ENCODE data around the gene PTPN3. TPM values are rescaled to one million over a fixed set of nuclear protein-coding genes. Genes with fewer than 3 reads are reported as not detected.

The PTPN3 gene
- total and polyA plus RNA-seq, 9 of the 15 experiments (the other 6 are each of a cell fraction or from before 2014, with no cell fraction given), result 0.02 TPM; not detected in 8

DNA sequence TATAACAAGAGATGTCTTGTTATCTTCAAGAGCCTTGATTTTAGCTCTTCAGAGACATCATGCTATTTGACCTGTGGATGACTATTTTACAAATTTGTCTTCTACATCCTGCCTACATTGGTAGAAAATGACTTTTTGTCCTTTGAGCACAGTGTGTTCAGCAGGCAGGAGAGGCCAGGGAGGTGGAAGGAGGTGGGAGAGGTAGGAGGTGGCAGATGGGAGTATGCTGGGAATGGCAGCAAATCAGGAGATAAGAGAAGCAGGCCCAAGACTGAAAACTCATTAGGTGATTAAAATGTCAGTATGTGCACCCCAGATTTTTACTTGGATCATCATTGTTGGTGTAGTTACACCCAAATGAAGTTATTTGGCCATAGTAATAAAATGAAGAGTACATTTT, 44.1 kb downstream of the PTPN3 start:
- FAIRE-seq (no peak), ATAC-seq (no peak), DNase-seq (ENCODE audit: extremely low read depth in 1 of 4, low spot score in 3 of 4) (no peak)
- no TSS peak for BruUV-seq (replicated peaks)
- Histone ChIP-seq H3K79me2 (ENCODE audit: control insufficient read depth, insufficient read depth, low read length) (no peaks in the 10 kb centered on the region), H3K4me1 (replicated peaks in 1 of 2; ENCODE audit: control insufficient read depth in 2 of 2, insufficient read depth in 2 of 2, low read length in 2 of 2) (no peaks in the 10 kb centered on the region), H3K4me3 (no peak overlapping the region), H3K27ac (ENCODE audit: extremely low read depth, low read depth, low read length) (no peak overlapping the region), H3K9me3 (replicated peaks; ENCODE audit: control insufficient read depth, insufficient read depth, low read depth, low read length) (no peaks in the 10 kb centered on the region), H3K36me3 (ENCODE audit: control insufficient read depth, insufficient read depth, low read length) (no peaks in the 10 kb centered on the region), H4K20me1 (replicated peaks; ENCODE audit: control insufficient read depth, insufficient read depth, low read length) (no peaks in the 10 kb centered on the region), H3K9me1 (ENCODE audit: control insufficient read depth, insufficient read depth, low read length) (no peaks in the 10 kb centered on the region), H3K4me2 (ENCODE audit: insufficient read depth, low read length) (no peak overlapping the region), H3K9ac (ENCODE audit: insufficient read depth in 1 of 2, low read depth in 2 of 2, low read length in 2 of 2) (no peak overlapping the region), H3K27me3 (ENCODE audit: control insufficient read depth in 2 of 2, insufficient read depth in 2 of 2, low read length in 2 of 2) (peaks cover 10 to 39% of the 10 kb centered on the region in 2 experiments; a peak in 3 of 5 replicates), H2AFZ (ENCODE audit: low read depth, low read length) (no peak overlapping the region)
- CTCF ChIA-PET (ENCODE audit: low intra/inter-chr PET ratio), result interaction anchor here (0.5 kb wide), 1 partner anchor 55 kb away, joined by 3 read pairs; no protein-coding TSS in a partner anchor
- POLR2A ChIA-PET, result interaction anchor here (1.3 kb wide), 1 partner anchor 34 kb away, joined by 4 read pairs; no protein-coding TSS in a partner anchor
- in situ Hi-C loops (cut with MboI), result no loop called here
- intact Hi-C loops (cut with micrococcal nuclease), result no loop called here
- TF ChIP-seq ZNF133 (CRISPR knock-in tag; IDR thresholded peaks at IDR 0.05) (no peak), ZNF79 (CRISPR knock-in tag; IDR thresholded peaks at IDR 0.05; ENCODE audit: low read depth) (no peak), TAF15 (IDR thresholded peaks at IDR 0.05; ENCODE audit: low read depth, low read length) (no peak), EP400 (IDR thresholded peaks at IDR 0.05) (no peak), DMBX1 (CRISPR knock-in tag; IDR thresholded peaks at IDR 0.05; ENCODE audit: borderline replicate concordance) (no peak), BCL6 (CRISPR knock-in tag; IDR thresholded peaks at IDR 0.05) (no peak), KLF16 (IDR thresholded peaks at IDR 0.05) (no peak)
- TF ChIP-seq, protein P1, sequence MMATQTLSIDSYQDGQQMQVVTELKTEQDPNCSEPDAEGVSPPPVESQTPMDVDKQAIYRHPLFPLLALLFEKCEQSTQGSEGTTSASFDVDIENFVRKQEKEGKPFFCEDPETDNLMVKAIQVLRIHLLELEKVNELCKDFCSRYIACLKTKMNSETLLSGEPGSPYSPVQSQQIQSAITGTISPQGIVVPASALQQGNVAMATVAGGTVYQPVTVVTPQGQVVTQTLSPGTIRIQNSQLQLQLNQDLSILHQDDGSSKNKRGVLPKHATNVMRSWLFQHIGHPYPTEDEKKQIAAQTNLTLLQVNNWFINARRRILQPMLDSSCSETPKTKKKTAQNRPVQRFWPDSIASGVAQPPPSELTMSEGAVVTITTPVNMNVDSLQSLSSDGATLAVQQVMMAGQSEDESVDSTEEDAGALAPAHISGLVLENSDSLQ (IDR thresholded peaks at IDR 0.05), result no peak
- TF ChIP-seq, protein P2, sequence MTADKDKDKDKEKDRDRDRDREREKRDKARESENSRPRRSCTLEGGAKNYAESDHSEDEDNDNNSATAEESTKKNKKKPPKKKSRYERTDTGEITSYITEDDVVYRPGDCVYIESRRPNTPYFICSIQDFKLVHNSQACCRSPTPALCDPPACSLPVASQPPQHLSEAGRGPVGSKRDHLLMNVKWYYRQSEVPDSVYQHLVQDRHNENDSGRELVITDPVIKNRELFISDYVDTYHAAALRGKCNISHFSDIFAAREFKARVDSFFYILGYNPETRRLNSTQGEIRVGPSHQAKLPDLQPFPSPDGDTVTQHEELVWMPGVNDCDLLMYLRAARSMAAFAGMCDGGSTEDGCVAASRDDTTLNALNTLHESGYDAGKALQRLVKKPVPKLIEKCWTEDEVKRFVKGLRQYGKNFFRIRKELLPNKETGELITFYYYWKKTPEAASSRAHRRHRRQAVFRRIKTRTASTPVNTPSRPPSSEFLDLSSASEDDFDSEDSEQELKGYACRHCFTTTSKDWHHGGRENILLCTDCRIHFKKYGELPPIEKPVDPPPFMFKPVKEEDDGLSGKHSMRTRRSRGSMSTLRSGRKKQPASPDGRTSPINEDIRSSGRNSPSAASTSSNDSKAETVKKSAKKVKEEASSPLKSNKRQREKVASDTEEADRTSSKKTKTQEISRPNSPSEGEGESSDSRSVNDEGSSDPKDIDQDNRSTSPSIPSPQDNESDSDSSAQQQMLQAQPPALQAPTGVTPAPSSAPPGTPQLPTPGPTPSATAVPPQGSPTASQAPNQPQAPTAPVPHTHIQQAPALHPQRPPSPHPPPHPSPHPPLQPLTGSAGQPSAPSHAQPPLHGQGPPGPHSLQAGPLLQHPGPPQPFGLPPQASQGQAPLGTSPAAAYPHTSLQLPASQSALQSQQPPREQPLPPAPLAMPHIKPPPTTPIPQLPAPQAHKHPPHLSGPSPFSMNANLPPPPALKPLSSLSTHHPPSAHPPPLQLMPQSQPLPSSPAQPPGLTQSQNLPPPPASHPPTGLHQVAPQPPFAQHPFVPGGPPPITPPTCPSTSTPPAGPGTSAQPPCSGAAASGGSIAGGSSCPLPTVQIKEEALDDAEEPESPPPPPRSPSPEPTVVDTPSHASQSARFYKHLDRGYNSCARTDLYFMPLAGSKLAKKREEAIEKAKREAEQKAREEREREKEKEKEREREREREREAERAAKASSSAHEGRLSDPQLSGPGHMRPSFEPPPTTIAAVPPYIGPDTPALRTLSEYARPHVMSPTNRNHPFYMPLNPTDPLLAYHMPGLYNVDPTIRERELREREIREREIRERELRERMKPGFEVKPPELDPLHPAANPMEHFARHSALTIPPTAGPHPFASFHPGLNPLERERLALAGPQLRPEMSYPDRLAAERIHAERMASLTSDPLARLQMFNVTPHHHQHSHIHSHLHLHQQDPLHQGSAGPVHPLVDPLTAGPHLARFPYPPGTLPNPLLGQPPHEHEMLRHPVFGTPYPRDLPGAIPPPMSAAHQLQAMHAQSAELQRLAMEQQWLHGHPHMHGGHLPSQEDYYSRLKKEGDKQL (CRISPR knock-in tag; IDR thresholded peaks at IDR 0.05; ENCODE audit: borderline replicate concordance), result no peak
- TF ChIP-seq, protein P3, sequence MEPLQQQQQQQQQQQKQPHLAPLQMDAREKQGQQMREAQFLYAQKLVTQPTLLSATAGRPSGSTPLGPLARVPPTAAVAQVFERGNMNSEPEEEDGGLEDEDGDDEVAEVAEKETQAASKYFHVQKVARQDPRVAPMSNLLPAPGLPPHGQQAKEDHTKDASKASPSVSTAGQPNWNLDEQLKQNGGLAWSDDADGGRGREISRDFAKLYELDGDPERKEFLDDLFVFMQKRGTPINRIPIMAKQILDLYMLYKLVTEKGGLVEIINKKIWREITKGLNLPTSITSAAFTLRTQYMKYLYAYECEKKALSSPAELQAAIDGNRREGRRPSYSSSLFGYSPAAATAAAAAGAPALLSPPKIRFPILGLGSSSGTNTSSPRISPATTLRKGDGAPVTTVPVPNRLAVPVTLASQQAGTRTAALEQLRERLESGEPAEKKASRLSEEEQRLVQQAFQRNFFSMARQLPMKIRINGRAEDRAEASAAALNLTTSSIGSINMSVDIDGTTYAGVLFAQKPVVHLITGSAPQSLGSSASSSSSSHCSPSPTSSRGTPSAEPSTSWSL (CRISPR knock-in tag; IDR thresholded peaks at IDR 0.05; ENCODE audit: borderline replicate concordance), result no peak
- TF ChIP-seq, protein P4, sequence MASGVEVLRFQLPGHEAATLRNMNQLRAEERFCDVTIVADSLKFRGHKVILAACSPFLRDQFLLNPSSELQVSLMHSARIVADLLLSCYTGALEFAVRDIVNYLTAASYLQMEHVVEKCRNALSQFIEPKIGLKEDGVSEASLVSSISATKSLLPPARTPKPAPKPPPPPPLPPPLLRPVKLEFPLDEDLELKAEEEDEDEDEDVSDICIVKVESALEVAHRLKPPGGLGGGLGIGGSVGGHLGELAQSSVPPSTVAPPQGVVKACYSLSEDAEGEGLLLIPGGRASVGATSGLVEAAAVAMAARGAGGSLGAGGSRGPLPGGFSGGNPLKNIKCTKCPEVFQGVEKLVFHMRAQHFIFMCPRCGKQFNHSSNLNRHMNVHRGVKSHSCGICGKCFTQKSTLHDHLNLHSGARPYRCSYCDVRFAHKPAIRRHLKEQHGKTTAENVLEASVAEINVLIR (CRISPR knock-in tag; IDR thresholded peaks at IDR 0.05), result no peak
- TF ChIP-seq, protein P5, sequence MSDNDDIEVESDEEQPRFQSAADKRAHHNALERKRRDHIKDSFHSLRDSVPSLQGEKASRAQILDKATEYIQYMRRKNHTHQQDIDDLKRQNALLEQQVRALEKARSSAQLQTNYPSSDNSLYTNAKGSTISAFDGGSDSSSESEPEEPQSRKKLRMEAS (CRISPR knock-in tag; IDR thresholded peaks at IDR 0.05), result no peak
